AG10803 (cell line): ENCODE measurements around the gene ZNF37A.
"Not testable (repeated sequence)": the region's sequence is repeated elsewhere in the genome, so short reads cannot be mapped to it uniquely, and the experiment has no call there.

Experiments
- DNase-seq: peaks from one replicate; pipeline ENCODE4 v3.0.0; 2010; ENCODE audit warnings: low read depth
- H3K4me3 ChIP-seq: 2 replicates; pipeline ENCODE4 v1.5.1; 2011; ENCODE audit warnings: mild to moderate bottlenecking, low read length, control low read depth
- CTCF ChIP-seq: conservative IDR thresholded peaks from 2 replicates; pipeline ENCODE4 v1.5.1; 2011; ENCODE audit warnings: mild to moderate bottlenecking, low read length, control low read depth, inconsistent platforms

ZNF37A gene

GRCh38 chr10:38094158-38094926 is at the start of gene ZNF37A:
TSS of gene ZNF37A (plus strand) at chr10:38094337. CDS start at chr10:38096618, 2,281 bp downstream.
- peak within 1 kb of the TSS; percentile 91 for H3K4me3 ChIP-seq
- TF ChIP-seq CTCF: no peak
- peak; percentile 95 for DNase-seq

GRCh38 chr10:38045129-38045528 is 49.0 kb upstream of the ZNF37A start:
- DNase-seq: no peak
- no peak overlapping the region for H3K4me3 ChIP-seq
- no peak for TF ChIP-seq CTCF

GRCh38 chr10:38047666-38048065 is 46.5 kb upstream of the ZNF37A start:
- no peak overlapping the region for H3K4me3 ChIP-seq
- peak; percentile 11 for DNase-seq
- TF ChIP-seq CTCF: no peak

- DNase-seq: no peak
- H3K4me3 ChIP-seq: no peak overlapping the region
- TF ChIP-seq CTCF: no peak
Observed at GRCh38 chr10:38050212-38050611, 43.9 kb upstream of the ZNF37A start.

GRCh38 chr10:38054361-38054797 is 39.8 kb upstream of the ZNF37A start:
- H3K4me3 ChIP-seq: no peak overlapping the region
- peak; percentile 80 for DNase-seq
- TF ChIP-seq CTCF: no peak

- not testable (repeated sequence) for H3K4me3 ChIP-seq, DNase-seq
Observed at GRCh38 chr10:38055274-38055894, 38.8 kb upstream of the ZNF37A start.

GRCh38 chr10:38069663-38070062 is 24.5 kb upstream of the ZNF37A start:
- peak; percentile 63 for DNase-seq
- H3K4me3 ChIP-seq: not testable (repeated sequence)

- TF ChIP-seq CTCF: no peak
- H3K4me3 ChIP-seq: no peak overlapping the region
- DNase-seq: no peak
Observed at GRCh38 chr10:38070501-38070900, 23.6 kb upstream of the ZNF37A start.
